Endothelial cell of umbilical vein (primary cell): ENCODE data around the gene ART5. TPM values are rescaled to one million over a fixed set of nuclear protein-coding genes. Genes with fewer than 3 reads are reported as not detected.

Source experiments
- BruUV-seq: library from RNA; stranded (reverse); fragments of 400-500 nt; replicated peaks from 2 replicates; lab custom pipeline; 2021; lab: Mats Ljungman, UMichigan
- CTCF ChIA-PET: fragments of 300-600, 350-600 bp; sonication (Branson Sonifier 250); formaldehyde crosslinking; loops from one replicate; lab custom pipeline; 2021; ENCODE audit warnings: antibody characterized with exemption, inconsistent platforms; lab: Charles Lee
- POLR2A ChIA-PET: fragments of 300-600, 350-600 bp; sonication (Branson Sonifier 250); formaldehyde crosslinking; loops from one replicate; lab custom pipeline; 2021; ENCODE audit warnings: antibody characterized with exemption, inconsistent platforms; lab: Charles Lee
- DNase-seq: peaks from one replicate; pipeline ENCODE4 v3.0.0-alpha.2; 2011; ENCODE audit warnings: low read depth, low spot score
- FAIRE-seq: peaks from 2 replicates; lab custom pipeline; 2011; peaks lifted over from hg19 to GRCh38; lab: Jason Lieb, UNC
- H2AFZ ChIP-seq: 2 replicates; pipeline ENCODE4 v1.6.0; 2012; ENCODE audit warnings: low read depth, low read length, control low read depth, inconsistent platforms
- H3K27ac ChIP-seq: 2 replicates; pipeline ENCODE4 v1.5.1; 2011; ENCODE audit warnings: low read depth, mild to moderate bottlenecking, control low read depth, low read length, moderate library complexity; ENCODE audit not compliant: insufficient read depth
- H3K27me3 ChIP-seq, 2 experiments: 2 replicates each; pipeline versions ENCODE4 v1.6.0 to v1.6.1; 2011; ENCODE audit warnings: low read length in 2 of 2, mixed read lengths in 1 of 2; ENCODE audit not compliant: control insufficient read depth in 2 of 2, insufficient read depth in 2 of 2
- H3K36me3 ChIP-seq, 2 experiments: 2 replicates in 1 of 2; 3 replicates in 1 of 2; pipeline ENCODE4 v1.5.1; 2011; ENCODE audit warnings: low read length in 2 of 2, mild to moderate bottlenecking in 1 of 2, moderate library complexity in 1 of 2; ENCODE audit not compliant: control insufficient read depth in 2 of 2, insufficient read depth in 2 of 2; ENCODE audit errors: extremely low read depth in 1 of 2
- H3K4me1 ChIP-seq: 3 replicates; pipeline ENCODE4 v1.5.1; 2011; ENCODE audit warnings: mild to moderate bottlenecking, low read length; ENCODE audit not compliant: control insufficient read depth, insufficient read depth; ENCODE audit errors: extremely low read depth
- H3K4me2 ChIP-seq: 2 replicates; pipeline ENCODE4 v1.6.1; 2011; ENCODE audit warnings: low read length, control low read depth, mixed read lengths; ENCODE audit not compliant: insufficient read depth
- H3K4me3 ChIP-seq, 3 experiments: fragments of 200-600 bp in 1 of 3; sonication (generic), shearing (Covaris generic) in 1 of 3; replicated peaks in 1 of 3; 2 replicates each; pipeline ENCODE4 v1.5.1; 2011 to 2016; ENCODE audit warnings: control low read depth in 3 of 3, low read length in 3 of 3, mild to moderate bottlenecking in 2 of 3, inconsistent platforms in 1 of 3, low read depth in 1 of 3, moderate library complexity in 1 of 3; ENCODE audit not compliant: insufficient read depth in 1 of 3
- H3K79me2 ChIP-seq: 2 replicates; pipeline ENCODE4 v1.6.0; 2012; ENCODE audit warnings: low read length, inconsistent platforms; ENCODE audit not compliant: control insufficient read depth, insufficient read depth
- H3K9ac ChIP-seq: replicated peaks from 2 replicates; pipeline ENCODE3; 2011; ENCODE audit warnings: low read length, control low read depth; ENCODE audit not compliant: insufficient read depth; ENCODE audit errors: extremely low read depth
- H3K9me1 ChIP-seq: replicated peaks from 3 replicates; pipeline ENCODE4 v1.6.0; 2011; ENCODE audit warnings: mild to moderate bottlenecking, low read length; ENCODE audit not compliant: control insufficient read depth, insufficient read depth; ENCODE audit errors: extremely low read depth
- H3K9me3 ChIP-seq: replicated peaks from 2 replicates; pipeline ENCODE4 v1.5.1; 2012; ENCODE audit warnings: low read length, inconsistent platforms; ENCODE audit not compliant: control insufficient read depth, insufficient read depth
- H4K20me1 ChIP-seq: replicated peaks from 2 replicates; pipeline ENCODE3; 2011; ENCODE audit warnings: mild to moderate bottlenecking, low read length; ENCODE audit not compliant: control insufficient read depth, insufficient read depth; ENCODE audit errors: extremely low read depth
- EZH2 ChIP-seq: IDR thresholded peaks from 2 replicates; pipeline ENCODE4 v1.6.1; 2012; ENCODE audit warnings: borderline replicate concordance, low read depth, mild to moderate bottlenecking, moderate library complexity, low read length, inconsistent platforms; ENCODE audit not compliant: severe bottlenecking
- FOS ChIP-seq: IDR thresholded peaks from 2 replicates; pipeline ENCODE4 v1.6.1; 2011; ENCODE audit warnings: mild to moderate bottlenecking, low read length, moderate library complexity, borderline replicate concordance; ENCODE audit not compliant: insufficient read depth
- GATA2 ChIP-seq: IDR thresholded peaks from 2 replicates; pipeline ENCODE4 v1.7.0; 2011; ENCODE audit warnings: low read depth, mild to moderate bottlenecking, moderate library complexity, mixed read lengths, low read length; ENCODE audit not compliant: insufficient read length, insufficient read depth
- JUN ChIP-seq: IDR thresholded peaks from 2 replicates; pipeline ENCODE4 v1.6.1; 2011; ENCODE audit warnings: borderline replicate concordance, low read depth; ENCODE audit not compliant: insufficient read length, insufficient read depth
- MYC ChIP-seq: IDR thresholded peaks from one replicate; pipeline ENCODE4 v1.6.1; 2011; ENCODE audit warnings: mild to moderate bottlenecking, low read depth, low read length
- POLR2A ChIP-seq: IDR thresholded peaks from 2 replicates; pipeline ENCODE4 v1.6.1; 2012; ENCODE audit warnings: low read depth, mild to moderate bottlenecking, control low read depth, low read length
- POLR2AphosphoS5 ChIP-seq: IDR thresholded peaks from 2 replicates; pipeline ENCODE4 v1.6.1; 2012; ENCODE audit warnings: low read depth, mild to moderate bottlenecking, control low read depth, low read length, moderate library complexity; ENCODE audit not compliant: insufficient read depth
- dilution Hi-C: fragments of 300-500 bp; cut with MboI; formaldehyde crosslinking; loops from one replicate; pipeline ENCODE4 v1.15.0; 2019; ENCODE audit warnings: low sequenced_read_pairs; ENCODE audit not compliant: extremely low pct_ligation_motif_present
- intact Hi-C: fragments of 100-400 bp; cut with micrococcal nuclease; formaldehyde crosslinking; loops from one replicate; pipeline ENCODE4 v1.10.0; 2022
- polyA plus RNA-seq, 4 experiments: library from polyadenylated mRNA; depleted of rRNA in 3 of 4; stranded (reverse) in 3 of 4; unstranded in 1 of 4; fragments of >200 nt; gene quantifications; 2 replicates each; pipeline versions ENCODE4 v1.2.1 to v1.2.3, GENCODE V29; 2011 to 2012; ENCODE audit warnings: missing spikeins in 1 of 4
- total RNA-seq: library from RNA; stranded (reverse); gene quantifications from 2 replicates; pipeline ENCODE4 v1.2.3, GENCODE V29; 2021
- TF ChIP-seq, protein P1 (sequence below): IDR thresholded peaks from 2 replicates; pipeline ENCODE4 v1.6.1; 2011; ENCODE audit not compliant: insufficient read depth, insufficient read length
- TF ChIP-seq, protein P2 (sequence below), 2 donors: IDR thresholded peaks; 1 replicate in 1 of 2; 2 replicates in 1 of 2; pipeline ENCODE4 v1.5.1; 2011; ENCODE audit warnings: low read length in 2 of 2, mild to moderate bottlenecking in 2 of 2, moderate library complexity in 2 of 2, control low read depth in 1 of 2, inconsistent platforms in 1 of 2, low read depth in 1 of 2; ENCODE audit not compliant: insufficient read depth in 1 of 2; ENCODE audit errors: extremely low read depth in 1 of 2

Gene ART5
- total and polyA plus RNA-seq, 2 donors (not counting 3 experiments of a cell fraction or from before 2014, with no cell fraction given): not detected

DNA sequence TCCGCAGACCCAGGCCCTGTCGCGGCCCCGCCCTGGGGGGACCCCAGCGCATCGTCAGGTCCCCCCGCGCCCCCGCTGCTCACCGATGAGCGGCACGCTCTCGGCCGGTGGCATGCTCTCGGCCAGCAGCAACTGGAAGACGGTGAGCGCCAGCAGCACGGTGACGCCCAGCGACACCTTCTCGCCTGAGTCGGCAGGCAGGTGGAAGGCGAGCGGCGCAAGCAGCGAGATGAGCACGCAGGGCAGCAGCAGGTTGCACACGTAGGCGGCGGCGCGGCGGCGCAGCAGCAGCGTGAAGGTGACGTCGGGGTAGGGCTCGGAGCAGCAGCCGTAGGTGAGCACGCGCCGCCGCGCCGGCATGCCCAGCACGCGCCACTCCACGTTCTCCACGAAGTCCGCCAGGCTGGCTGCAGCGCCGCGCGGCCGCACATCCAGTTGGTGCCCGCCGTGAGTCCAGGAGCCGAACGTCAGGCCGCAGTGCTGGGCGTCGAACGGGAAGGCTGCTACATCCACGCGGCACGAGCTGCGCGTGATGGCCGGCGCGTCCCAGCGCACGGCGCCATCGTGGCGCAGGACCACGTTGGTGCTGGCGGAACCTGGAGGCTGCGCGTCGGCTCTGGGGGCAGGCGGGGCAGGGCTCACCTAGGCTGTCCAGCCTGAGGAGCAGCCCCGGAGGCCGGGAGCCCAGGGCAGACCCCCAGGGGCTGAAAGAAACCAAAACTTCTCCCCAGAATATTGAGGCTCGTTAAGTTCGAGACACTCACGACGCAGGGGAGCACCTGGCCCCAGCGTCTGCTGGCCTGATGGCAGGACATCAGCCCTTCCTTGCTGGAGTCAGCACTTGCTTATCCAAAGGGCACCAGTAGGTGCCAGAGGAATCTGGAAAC, 25.6 kb upstream of the ART5 start:
- CTCF ChIA-PET: no interaction called here
- intact Hi-C loops (no loop called here), dilution Hi-C loops (no loop called here)

More for the DNA sequence above, 25.6 kb upstream of the ART5 start:
- Histone ChIP-seq H3K9me1 (no peaks in the 10 kb centered on the region), H4K20me1 (no peaks in the 10 kb centered on the region), H3K9ac (no peak overlapping the region), H3K4me1 (no peaks in the 10 kb centered on the region), H2AFZ (no peak overlapping the region), H3K9me3 (no peaks in the 10 kb centered on the region), H3K79me2 (no peaks in the 10 kb centered on the region), H3K36me3 (peaks cover 0 to 20% of the 10 kb centered on the region in 2 experiments), H3K27ac (no peak overlapping the region), H3K4me2 (no peak overlapping the region), H3K27me3 (no peaks in the 10 kb centered on the region), H3K4me3 (no peak overlapping the region)
- DNase-seq (no peak), FAIRE-seq (no peak)
- TF ChIP-seq JUN (no peak), POLR2A (no peak), FOS (no peak), GATA2 (no peak), POLR2AphosphoS5 (no peak), EZH2 (no peak), MYC (no peak)
- TF ChIP-seq, protein P1, sequence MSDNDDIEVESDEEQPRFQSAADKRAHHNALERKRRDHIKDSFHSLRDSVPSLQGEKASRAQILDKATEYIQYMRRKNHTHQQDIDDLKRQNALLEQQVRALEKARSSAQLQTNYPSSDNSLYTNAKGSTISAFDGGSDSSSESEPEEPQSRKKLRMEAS: no peak
- TF ChIP-seq, protein P2, sequence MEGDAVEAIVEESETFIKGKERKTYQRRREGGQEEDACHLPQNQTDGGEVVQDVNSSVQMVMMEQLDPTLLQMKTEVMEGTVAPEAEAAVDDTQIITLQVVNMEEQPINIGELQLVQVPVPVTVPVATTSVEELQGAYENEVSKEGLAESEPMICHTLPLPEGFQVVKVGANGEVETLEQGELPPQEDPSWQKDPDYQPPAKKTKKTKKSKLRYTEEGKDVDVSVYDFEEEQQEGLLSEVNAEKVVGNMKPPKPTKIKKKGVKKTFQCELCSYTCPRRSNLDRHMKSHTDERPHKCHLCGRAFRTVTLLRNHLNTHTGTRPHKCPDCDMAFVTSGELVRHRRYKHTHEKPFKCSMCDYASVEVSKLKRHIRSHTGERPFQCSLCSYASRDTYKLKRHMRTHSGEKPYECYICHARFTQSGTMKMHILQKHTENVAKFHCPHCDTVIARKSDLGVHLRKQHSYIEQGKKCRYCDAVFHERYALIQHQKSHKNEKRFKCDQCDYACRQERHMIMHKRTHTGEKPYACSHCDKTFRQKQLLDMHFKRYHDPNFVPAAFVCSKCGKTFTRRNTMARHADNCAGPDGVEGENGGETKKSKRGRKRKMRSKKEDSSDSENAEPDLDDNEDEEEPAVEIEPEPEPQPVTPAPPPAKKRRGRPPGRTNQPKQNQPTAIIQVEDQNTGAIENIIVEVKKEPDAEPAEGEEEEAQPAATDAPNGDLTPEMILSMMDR (IDR thresholded peaks at IDR 0.05; ENCODE audit: extremely low read depth in 1 of 2, insufficient read depth in 1 of 2, low read depth in 1 of 2, low read length in 2 of 2): no peak
- POLR2A ChIA-PET: no interaction called here
- BruUV-seq: no TSS peak
